ENCODE data around the gene PTK7. TPM values are rescaled to one million over a fixed set of nuclear protein-coding genes. Genes with fewer than 3 reads are reported as not detected.

PTK7 gene
- total RNA-seq, 1 experiment from 2014 or later: 48.1 TPM

GRCh38 chr6:43082806-43083655, 6.9 kb downstream of the PTK7 start:
- Histone ChIP-seq H3K9ac (ENCODE audit: low read length) (no peak overlapping the region), H3K9me3 (ENCODE audit: low read length) (no peaks in the 10 kb centered on the region), H3K27ac (ENCODE audit: low read length) (no peak overlapping the region), H3K4me2 (ENCODE audit: low read length) (no peak overlapping the region), H4K20me1 (ENCODE audit: low read length) (no peaks in the 10 kb centered on the region), H3K27me3 (ENCODE audit: low read length) (no peaks in the 10 kb centered on the region), H3K4me1 (ENCODE audit: insufficient read depth, low read length) (no peaks in the 10 kb centered on the region; the same call in 1 of the 2 replicates), H3K9me2 (replicated peaks; ENCODE audit: low read length) (no peaks in the 10 kb centered on the region), H3K79me2 (ENCODE audit: low read length) (peaks cover 74% of the 10 kb centered on the region), H3K4me3 (ENCODE audit: low read length) (no peak overlapping the region), H3K36me3 (ENCODE audit: low read depth, low read length) (no peaks in the 10 kb centered on the region), H3F3A (ENCODE audit: low read length, unreplicated experiment) (no peaks in the 10 kb centered on the region), H2AFZ (ENCODE audit: low read length) (no peak overlapping the region)
- ChIA-PET POLR2A (ENCODE audit: unreplicated experiment) (no interaction called here), CTCF (no interaction called here)
- no TSS peak for BruUV-seq (replicated peaks)
- no peak for DNase-seq
- intact Hi-C loops (cut with micrococcal nuclease): no loop called here
- no peak for ATAC-seq
- TF ChIP-seq CTCF (conservative IDR thresholded peaks at IDR 0.05; ENCODE audit: low read depth, low read length) (no peak), EZH2phosphoT487 (IDR thresholded peaks at IDR 0.05; ENCODE audit: borderline replicate concordance, low read length) (no peak), EZH2 (IDR thresholded peaks at IDR 0.05; ENCODE audit: low read length, unreplicated experiment) (no peak)

GRCh38 chr6:43086022-43086658, 10.0 kb downstream of the PTK7 start:
- H2AFZ ChIP-seq (ENCODE audit: low read length): no peak overlapping the region
- no peaks in the 10 kb centered on the region for H3K9me3 ChIP-seq (ENCODE audit: low read length)
- no peaks in the 10 kb centered on the region for H3K27me3 ChIP-seq (ENCODE audit: low read length)
- ChIA-PET CTCF (no interaction called here), POLR2A (ENCODE audit: unreplicated experiment) (interaction anchor here (0.6 kb wide), 1 partner anchor 90 kb away, joined by 5 read pairs; no protein-coding TSS in a partner anchor)
- no peaks in the 10 kb centered on the region for H3F3A ChIP-seq (ENCODE audit: low read length, unreplicated experiment)
- DNase-seq: no peak
- peaks cover 5% of the 10 kb centered on the region; the same call in 1 of the 2 replicates for H4K20me1 ChIP-seq (ENCODE audit: low read length)
- intact Hi-C loops (cut with micrococcal nuclease): no loop called here
- no peaks in the 10 kb centered on the region for H3K36me3 ChIP-seq (ENCODE audit: low read depth, low read length)
- no peak for ATAC-seq
- H3K9me2 ChIP-seq (replicated peaks; ENCODE audit: low read length): no peaks in the 10 kb centered on the region
- H3K79me2 ChIP-seq (ENCODE audit: low read length): peaks cover 65% of the 10 kb centered on the region
- no peak overlapping the region for H3K4me3 ChIP-seq (ENCODE audit: low read length)
- no peak overlapping the region for H3K27ac ChIP-seq (ENCODE audit: low read length)
- no peak overlapping the region for H3K4me2 ChIP-seq (ENCODE audit: low read length)
- H3K9ac ChIP-seq (ENCODE audit: low read length): no peak overlapping the region
- no TSS peak for BruUV-seq (replicated peaks)
- no peak for TF ChIP-seq CTCF (conservative IDR thresholded peaks at IDR 0.05; ENCODE audit: low read depth, low read length)
- no peak for TF ChIP-seq EZH2 (IDR thresholded peaks at IDR 0.05; ENCODE audit: low read length, unreplicated experiment)
- TF ChIP-seq EZH2phosphoT487 (IDR thresholded peaks at IDR 0.05; ENCODE audit: borderline replicate concordance, low read length): no peak
- H3K4me1 ChIP-seq (ENCODE audit: insufficient read depth, low read length): peaks cover 14% of the 10 kb centered on the region

- no peak overlapping the region for H3K9ac ChIP-seq (ENCODE audit: low read length)
- H3K4me2 ChIP-seq (ENCODE audit: low read length): no peak overlapping the region
- no peak overlapping the region for H3K4me3 ChIP-seq (ENCODE audit: low read length)
- no TSS peak for BruUV-seq (replicated peaks)
- no peaks in the 10 kb centered on the region for H3F3A ChIP-seq (ENCODE audit: low read length, unreplicated experiment)
- DNase-seq (no peak), ATAC-seq (no peak)
- H3K79me2 ChIP-seq (ENCODE audit: low read length): peaks cover 65% of the 10 kb centered on the region
- ChIA-PET POLR2A (ENCODE audit: unreplicated experiment) (no interaction called here), CTCF (no interaction called here)
- peaks cover 5% of the 10 kb centered on the region; the same call in 1 of the 2 replicates for H4K20me1 ChIP-seq (ENCODE audit: low read length)
- intact Hi-C loops (cut with micrococcal nuclease): no loop called here
- no peak overlapping the region for H2AFZ ChIP-seq (ENCODE audit: low read length)
- peaks cover 22% of the 10 kb centered on the region for H3K4me1 ChIP-seq (ENCODE audit: insufficient read depth, low read length)
- no peaks in the 10 kb centered on the region for H3K36me3 ChIP-seq (ENCODE audit: low read depth, low read length)
- H3K27ac ChIP-seq (ENCODE audit: low read length): no peak overlapping the region
- H3K27me3 ChIP-seq (ENCODE audit: low read length): no peaks in the 10 kb centered on the region
- H3K9me2 ChIP-seq (replicated peaks; ENCODE audit: low read length): no peaks in the 10 kb centered on the region
- H3K9me3 ChIP-seq (ENCODE audit: low read length): no peaks in the 10 kb centered on the region
- TF ChIP-seq CTCF (conservative IDR thresholded peaks at IDR 0.05; ENCODE audit: low read depth, low read length): no peak
- no peak for TF ChIP-seq EZH2 (IDR thresholded peaks at IDR 0.05; ENCODE audit: low read length, unreplicated experiment)
- no peak for TF ChIP-seq EZH2phosphoT487 (IDR thresholded peaks at IDR 0.05; ENCODE audit: borderline replicate concordance, low read length)
Measured at GRCh38 chr6:43088654-43089056, 12.5 kb downstream of the PTK7 start.
